Esophagus muscularis mucosa (tissue), 4 donors: Measurements from ENCODE around the gene TBC1D22A. TPM values are rescaled to one million over a fixed set of nuclear protein-coding genes. Genes with fewer than 3 reads are reported as not detected.

Experiments
- DNase-seq: peaks from one replicate; pipeline ENCODE4 v3.0.0-alpha.2; 2017; ENCODE audit errors: extremely low spot score
- H3K27ac ChIP-seq, 4 donors: fragments of 200-600 bp; sonication (generic); replicated peaks in 1 of 4; 1 replicate in 3 of 4; 2 replicates in 1 of 4; pipeline ENCODE4 v1.5.1; 2016 to 2019; ENCODE audit warnings: mild to moderate bottlenecking in 1 of 4
- H3K27me3 ChIP-seq, 4 donors: fragments of 200-600 bp; sonication (generic); one replicate each; pipeline versions ENCODE4 v1.5.1 to v1.6.0; 2016 to 2019
- H3K36me3 ChIP-seq, 4 donors: fragments of 200-600 bp; sonication (generic); one replicate each; pipeline ENCODE4 v1.5.1; 2016 to 2019
- H3K4me1 ChIP-seq, 4 donors: fragments of 200-600 bp; sonication (generic); one replicate each; pipeline ENCODE4 v1.5.1; 2016 to 2019
- H3K4me3 ChIP-seq, 4 donors: fragments of 200-600 bp; sonication (generic); 1 replicate in 2 of 4; 2 replicates in 2 of 4; pipeline ENCODE4 v1.5.1; 2016 to 2019; ENCODE audit warnings: mild to moderate bottlenecking in 4 of 4, moderate library complexity in 1 of 4
- H3K9me3 ChIP-seq, 4 donors: fragments of 200-600 bp; sonication (generic); 1 replicate in 3 of 4; 2 replicates in 1 of 4; pipeline ENCODE4 v1.5.1; 2016 to 2019
- EP300 ChIP-seq: sonication (generic); formaldehyde crosslinking; IDR thresholded peaks from one replicate; pipeline ENCODE4 v1.6.1; 2017; ENCODE audit warnings: antibody characterized with exemption
- POLR2A ChIP-seq: fragments of 450-650 bp; IDR thresholded peaks from one replicate; pipeline ENCODE4 v1.6.1; 2017; ENCODE audit warnings: antibody characterized with exemption, moderate library complexity, mild to moderate bottlenecking, low read depth
- POLR2AphosphoS5 ChIP-seq, 2 donors: sonication (generic); formaldehyde crosslinking; IDR thresholded peaks; one replicate each; pipeline ENCODE4 v1.6.1; 2017; ENCODE audit warnings: antibody characterized with exemption in 2 of 2
- WGBS: methylation state at CpG from one replicate; pipeline ENCODE4 v1.1.5; 2018; 5-methylcytosine and 5-hydroxymethylcytosine counted together
- intact Hi-C: fragments of 100-400 bp; cut with DNase I; formaldehyde crosslinking; loops from one replicate; pipeline ENCODE4 v1.15.1; 2023
- total RNA-seq, 4 donors: library from RNA; depleted of rRNA; stranded (reverse); fragments of >200 nt; gene quantifications; one replicate each; pipeline versions ENCODE4 v1.1.0 to v1.2.1, GENCODE V29; 2016
- TF ChIP-seq, protein P1 (sequence below), 3 experiments: fragments of 200-600 bp in 2 of 3; fragments of 450-650 bp in 1 of 3; sonication (generic) in 2 of 3; IDR thresholded peaks; one replicate each; pipeline ENCODE4 v1.5.1; 2017 to 2019; ENCODE audit warnings: antibody characterized with exemption in 3 of 3, mild to moderate bottlenecking in 2 of 3, moderate library complexity in 1 of 3

The TBC1D22A gene
- total RNA-seq, 4 donors from 2014 or later: 15.2 to 20.7 (median 18.8) TPM

GRCh38 chr22:46922037-46922436 lies 159.6 kb downstream of the TBC1D22A start:
- intact Hi-C loops: no loop called here
- Histone ChIP-seq H3K27me3 (no peaks in the 10 kb centered on the region), H3K9me3 (peaks cover 0 to 10% (median 0%) of the 10 kb centered on the region in 4 donors), H3K4me3 (no peak overlapping the region), H3K27ac (no peak overlapping the region), H3K4me1 (no peaks in the 10 kb centered on the region), H3K36me3 (peaks cover 0 to 24% (median 6%) of the 10 kb centered on the region in 4 donors)
- DNase-seq: no peak
- TF ChIP-seq POLR2AphosphoS5 (IDR thresholded peaks at IDR 0.05) (no peak), EP300 (no peak), POLR2A (no peak)
- TF ChIP-seq, protein P1, sequence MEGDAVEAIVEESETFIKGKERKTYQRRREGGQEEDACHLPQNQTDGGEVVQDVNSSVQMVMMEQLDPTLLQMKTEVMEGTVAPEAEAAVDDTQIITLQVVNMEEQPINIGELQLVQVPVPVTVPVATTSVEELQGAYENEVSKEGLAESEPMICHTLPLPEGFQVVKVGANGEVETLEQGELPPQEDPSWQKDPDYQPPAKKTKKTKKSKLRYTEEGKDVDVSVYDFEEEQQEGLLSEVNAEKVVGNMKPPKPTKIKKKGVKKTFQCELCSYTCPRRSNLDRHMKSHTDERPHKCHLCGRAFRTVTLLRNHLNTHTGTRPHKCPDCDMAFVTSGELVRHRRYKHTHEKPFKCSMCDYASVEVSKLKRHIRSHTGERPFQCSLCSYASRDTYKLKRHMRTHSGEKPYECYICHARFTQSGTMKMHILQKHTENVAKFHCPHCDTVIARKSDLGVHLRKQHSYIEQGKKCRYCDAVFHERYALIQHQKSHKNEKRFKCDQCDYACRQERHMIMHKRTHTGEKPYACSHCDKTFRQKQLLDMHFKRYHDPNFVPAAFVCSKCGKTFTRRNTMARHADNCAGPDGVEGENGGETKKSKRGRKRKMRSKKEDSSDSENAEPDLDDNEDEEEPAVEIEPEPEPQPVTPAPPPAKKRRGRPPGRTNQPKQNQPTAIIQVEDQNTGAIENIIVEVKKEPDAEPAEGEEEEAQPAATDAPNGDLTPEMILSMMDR (IDR thresholded peaks at IDR 0.05): no peak

DNA sequence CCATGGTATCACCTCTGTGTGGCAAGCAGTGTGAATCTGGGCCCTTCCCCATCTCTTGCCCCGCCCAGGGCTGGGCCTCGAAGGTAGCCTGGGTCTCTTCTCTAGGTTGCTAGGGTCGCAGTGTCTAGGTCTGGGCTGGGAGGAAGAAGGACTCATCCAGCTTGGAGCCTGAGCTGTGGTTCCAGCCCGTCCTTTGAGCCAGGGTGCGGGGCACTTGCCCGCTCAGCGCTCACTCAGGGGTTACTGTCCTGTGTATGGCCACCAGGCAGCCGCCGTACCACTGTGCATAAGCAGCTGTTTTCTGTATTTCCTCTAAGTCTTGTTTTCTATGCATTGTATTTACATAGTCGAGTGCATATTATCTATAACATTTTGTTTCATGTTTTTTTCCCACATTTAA lies 160.9 kb downstream of the TBC1D22A start:
- Histone ChIP-seq H3K4me1 (no peaks in the 10 kb centered on the region), H3K9me3 (peaks cover 0 to 10% (median 0%) of the 10 kb centered on the region in 4 donors), H3K27me3 (no peaks in the 10 kb centered on the region), H3K36me3 (peaks cover 0 to 10% (median 6%) of the 10 kb centered on the region in 4 donors), H3K4me3 (no peak overlapping the region), H3K27ac (no peak overlapping the region)
- no peak for DNase-seq
- 97% methylated on average over 10 of the region's 10 CpGs for WGBS
- intact Hi-C loops: no loop called here
- no peak for TF ChIP-seq EP300
- TF ChIP-seq, protein P1 (IDR thresholded peaks at IDR 0.05): no peak
- TF ChIP-seq POLR2AphosphoS5 (IDR thresholded peaks at IDR 0.05): no peak
- TF ChIP-seq POLR2A: no peak

DNA sequence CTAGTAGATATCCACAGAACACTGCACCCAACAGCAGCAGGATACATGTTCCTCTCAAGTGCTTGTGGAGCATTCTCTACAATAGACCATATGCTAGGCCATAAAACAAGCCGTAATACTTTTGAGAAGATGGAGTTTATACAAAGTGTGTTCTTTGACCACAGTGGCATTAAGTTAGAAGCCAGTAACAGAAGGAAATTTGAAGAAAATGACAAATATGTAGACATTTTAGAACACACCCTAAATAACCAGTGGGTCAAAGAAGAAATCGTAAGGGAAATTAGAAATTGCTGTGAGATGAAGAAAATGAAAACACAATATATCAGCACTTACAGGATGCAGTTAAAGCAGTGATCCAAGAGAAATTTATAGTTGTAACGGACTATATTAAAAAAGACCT lies 163.4 kb downstream of the TBC1D22A start:
- DNase-seq: no peak
- Histone ChIP-seq H3K9me3 (peaks cover 0 to 10% (median 0%) of the 10 kb centered on the region in 4 donors), H3K4me3 (no peak overlapping the region), H3K4me1 (no peaks in the 10 kb centered on the region), H3K27me3 (no peaks in the 10 kb centered on the region), H3K27ac (no peak overlapping the region), H3K36me3 (peaks cover 0 to 5% (median 2%) of the 10 kb centered on the region in 4 donors)
- no peak for TF ChIP-seq POLR2AphosphoS5 (IDR thresholded peaks at IDR 0.05)
- TF ChIP-seq, protein P1 (IDR thresholded peaks at IDR 0.05): no peak
- TF ChIP-seq EP300: no peak
- TF ChIP-seq POLR2A: no peak
- intact Hi-C loops: no loop called here
- WGBS: 79% methylated on average over 3 of the region's 3 CpGs

- no peak for TF ChIP-seq POLR2A
- TF ChIP-seq, protein P1 (IDR thresholded peaks at IDR 0.05): no peak
- no peak for TF ChIP-seq EP300
- TF ChIP-seq POLR2AphosphoS5 (IDR thresholded peaks at IDR 0.05): no peak
- Histone ChIP-seq H3K9me3 (no peaks in the 10 kb centered on the region), H3K36me3 (peaks cover 0 to 5% (median 2%) of the 10 kb centered on the region in 4 donors), H3K27ac (no peak overlapping the region), H3K27me3 (no peaks in the 10 kb centered on the region), H3K4me1 (no peaks in the 10 kb centered on the region), H3K4me3 (no peak overlapping the region)
- intact Hi-C loops: no loop called here
- 84% methylated on average over 7 of the region's 7 CpGs for WGBS
- DNase-seq: no peak
These were observed 166.7 kb downstream of the TBC1D22A start for GRCh38 chr22:46929046-46929709.

- intact Hi-C loops: no loop called here
- Histone ChIP-seq H3K9me3 (no peaks in the 10 kb centered on the region), H3K27me3 (no peaks in the 10 kb centered on the region), H3K4me1 (peaks cover 0 to 3% (median 0%) of the 10 kb centered on the region in 4 donors), H3K36me3 (peaks cover 0 to 8% (median 2%) of the 10 kb centered on the region in 4 donors), H3K27ac (no peak overlapping the region), H3K4me3 (no peak overlapping the region)
- WGBS: 96% methylated on average over 9 of the region's 9 CpGs
- no peak for DNase-seq
- no peak for TF ChIP-seq POLR2A
- TF ChIP-seq, protein P1 (IDR thresholded peaks at IDR 0.05): no peak
- no peak for TF ChIP-seq EP300
- no peak for TF ChIP-seq POLR2AphosphoS5 (IDR thresholded peaks at IDR 0.05)
These were observed 167.3 kb downstream of the TBC1D22A start for GRCh38 chr22:46929710-46930204.
